HUES48 (cell line): Measurements from ENCODE around the gene ANK2.

Experiments used
- H3K27ac ChIP-seq: one replicate; pipeline ENCODE4 v1.7.0; 2013; ENCODE audit warnings: low read depth, low read length, inconsistent platforms
- H3K27me3 ChIP-seq: 2 replicates; pipeline ENCODE4 v1.6.1; 2013; ENCODE audit warnings: mild to moderate bottlenecking, low read length; ENCODE audit not compliant: control insufficient read depth, insufficient read depth
- H3K36me3 ChIP-seq: 2 replicates; pipeline ENCODE4 v1.6.1; 2013; ENCODE audit warnings: low read length; ENCODE audit not compliant: control insufficient read depth, insufficient read depth
- H3K4me1 ChIP-seq: 2 replicates; pipeline ENCODE4 v1.6.1; 2013; ENCODE audit warnings: mild to moderate bottlenecking, low read length; ENCODE audit not compliant: control insufficient read depth, insufficient read depth
- H3K4me3 ChIP-seq: 2 replicates; pipeline ENCODE4 v1.5.1; 2013; ENCODE audit warnings: mild to moderate bottlenecking, low read depth, low read length
- H3K9ac ChIP-seq: 2 replicates; pipeline ENCODE4 v1.6.1; 2013; ENCODE audit warnings: mild to moderate bottlenecking, low read depth, low read length, moderate library complexity
- H3K9me3 ChIP-seq: 2 replicates; pipeline ENCODE4 v1.6.1; 2013; ENCODE audit warnings: low read length; ENCODE audit not compliant: control insufficient read depth, insufficient read depth

ANK2 gene

DNA sequence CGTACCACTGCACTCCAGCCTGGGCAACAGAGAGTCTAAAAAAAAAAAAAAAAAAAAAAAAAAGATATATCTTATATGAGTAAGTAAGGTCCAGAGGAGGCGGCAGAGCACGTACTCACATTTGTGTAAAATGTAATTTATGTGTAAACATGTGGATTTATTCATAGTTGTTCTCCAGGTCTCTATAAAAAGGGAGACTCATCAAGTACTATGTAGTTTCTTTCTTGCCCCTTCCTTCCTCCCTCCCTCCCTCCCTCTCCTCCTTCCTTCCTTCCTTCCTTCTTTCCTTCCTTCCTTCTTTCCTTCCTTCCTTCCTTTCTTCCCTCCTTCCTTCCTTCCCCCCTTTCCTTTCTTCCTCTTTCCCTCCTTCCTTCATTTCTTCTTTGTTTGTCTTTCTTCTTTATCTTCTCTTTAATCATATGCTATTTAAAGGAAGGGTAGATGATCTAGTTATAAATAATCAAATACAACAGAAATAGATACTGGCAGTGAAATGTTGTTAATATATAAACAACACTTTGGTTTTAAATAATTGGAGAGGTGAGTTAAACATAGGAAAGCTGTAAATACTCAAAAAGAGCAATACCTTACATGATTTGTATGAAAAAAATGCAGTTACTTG is 344.8 kb downstream of the ANK2 start:
- Histone ChIP-seq H3K4me3 (no peak overlapping the region), H3K4me1 (peaks cover 8% of the 10 kb centered on the region; the same call in 1 of the 2 replicates), H3K27ac (no peak overlapping the region), H3K9ac (no peak overlapping the region), H3K27me3 (no peaks in the 10 kb centered on the region), H3K9me3 (no peaks in the 10 kb centered on the region), H3K36me3 (no peaks in the 10 kb centered on the region)

DNA sequence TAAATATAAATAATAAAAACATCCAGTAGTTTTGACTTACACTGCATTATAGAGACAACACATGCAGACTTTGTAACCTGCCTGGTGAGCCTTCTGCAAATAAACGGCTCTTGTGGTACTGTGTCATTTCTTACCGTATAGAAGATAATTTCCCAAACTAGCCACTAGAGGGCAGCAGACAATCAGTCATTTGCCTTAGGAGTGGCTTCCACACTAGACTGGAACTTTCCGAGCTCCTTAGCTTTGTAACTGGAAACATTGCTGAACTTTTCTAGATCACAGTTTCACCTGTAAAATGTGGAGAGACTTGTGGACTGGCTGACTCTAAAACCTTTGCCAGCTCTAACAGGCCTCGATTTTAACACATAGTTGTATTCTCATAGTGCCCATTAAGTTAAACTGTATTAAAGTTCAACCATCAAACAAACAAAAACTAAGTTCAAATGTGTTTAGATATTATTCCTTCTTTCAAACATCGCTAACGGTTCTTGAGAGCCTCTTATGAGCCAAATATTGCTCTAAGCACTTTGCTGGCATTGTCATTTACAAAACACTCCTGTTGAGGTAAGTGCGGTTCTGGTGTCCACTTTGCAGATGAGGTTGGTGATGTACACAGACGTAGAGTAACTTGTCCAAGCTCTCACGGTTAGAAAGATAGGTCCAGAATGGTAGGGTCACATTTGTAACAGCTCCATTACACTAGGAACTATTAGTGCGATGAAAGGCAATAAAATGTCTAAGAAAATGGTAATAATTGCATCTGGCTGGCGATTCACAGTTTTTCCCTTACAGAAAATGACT is 345.5 kb downstream of the ANK2 start:
- Histone ChIP-seq H3K27me3 (no peaks in the 10 kb centered on the region), H3K4me1 (peaks cover 8% of the 10 kb centered on the region; the same call in 1 of the 2 replicates), H3K9me3 (no peaks in the 10 kb centered on the region), H3K9ac (no peak overlapping the region), H3K36me3 (no peaks in the 10 kb centered on the region), H3K4me3 (no peak overlapping the region), H3K27ac (no peak overlapping the region)

DNA sequence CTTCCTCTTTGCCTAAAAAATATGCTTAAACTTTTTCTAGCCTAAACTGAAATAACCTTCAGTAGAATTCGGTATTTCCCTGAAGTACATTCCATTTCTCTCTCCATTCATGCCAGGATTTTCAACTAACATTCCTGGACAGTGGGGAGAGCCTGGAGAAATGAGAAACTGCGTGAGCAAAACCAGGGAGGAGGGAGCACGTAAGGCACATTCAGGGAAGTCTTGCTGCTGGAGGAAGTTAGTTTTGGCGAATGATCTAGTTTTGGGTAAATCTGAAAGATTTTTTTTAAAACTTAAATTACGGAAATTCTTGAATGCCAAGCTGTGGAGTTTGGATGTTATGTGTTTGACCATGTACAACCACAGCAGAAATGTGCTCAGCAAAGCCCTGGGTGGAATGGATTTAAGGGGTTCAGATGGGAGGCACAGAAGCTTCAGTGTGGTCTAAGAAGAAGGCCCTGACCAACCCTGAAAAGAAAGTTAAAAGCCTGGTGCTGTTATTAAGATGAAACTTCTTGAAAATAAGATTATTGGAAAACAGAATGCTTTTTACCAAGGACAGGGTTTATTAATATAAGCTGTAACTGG is 347.8 kb downstream of the ANK2 start:
- H3K4me1 ChIP-seq, result peaks cover 8% of the 10 kb centered on the region; the same call in 1 of the 2 replicates
- H3K27ac ChIP-seq, result no peak overlapping the region
- no peak overlapping the region for H3K4me3 ChIP-seq
- H3K9me3 ChIP-seq, result no peaks in the 10 kb centered on the region
- H3K36me3 ChIP-seq, result no peaks in the 10 kb centered on the region
- no peaks in the 10 kb centered on the region for H3K27me3 ChIP-seq
- no peak overlapping the region for H3K9ac ChIP-seq

DNA sequence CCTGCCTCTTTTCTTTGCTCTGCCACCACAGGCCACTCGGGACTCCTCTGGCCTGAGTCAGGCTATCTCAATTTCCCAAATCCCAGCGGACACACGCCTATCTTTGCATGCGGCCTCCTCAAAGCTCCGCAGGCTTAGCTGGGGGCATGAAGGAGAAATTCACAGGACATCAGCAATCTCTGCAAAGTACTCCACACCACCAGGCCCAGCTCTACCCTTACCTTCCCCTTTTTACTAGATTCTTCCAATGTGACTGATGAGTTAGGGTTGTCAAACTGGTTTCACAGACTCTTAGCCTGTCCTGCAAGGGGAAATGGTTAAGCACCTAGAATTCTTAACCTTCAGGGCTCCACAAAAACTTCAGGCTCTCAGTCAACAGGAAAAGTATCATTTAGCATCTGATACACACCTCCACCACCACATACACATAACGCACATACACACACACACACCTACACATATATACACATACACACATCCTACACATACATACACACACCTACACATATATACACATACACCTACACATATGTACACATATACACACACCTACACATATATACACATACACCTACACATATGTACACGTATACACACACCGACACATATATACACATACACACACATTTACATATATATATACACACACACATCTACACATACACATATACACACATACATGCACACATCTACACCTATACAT is 349.1 kb downstream of the ANK2 start:
- Histone ChIP-seq H3K4me3 (no peak overlapping the region), H3K27me3 (no peaks in the 10 kb centered on the region), H3K9me3 (no peaks in the 10 kb centered on the region), H3K27ac (no peak overlapping the region), H3K36me3 (no peaks in the 10 kb centered on the region), H3K4me1 (no peaks in the 10 kb centered on the region), H3K9ac (no peak overlapping the region)

DNA sequence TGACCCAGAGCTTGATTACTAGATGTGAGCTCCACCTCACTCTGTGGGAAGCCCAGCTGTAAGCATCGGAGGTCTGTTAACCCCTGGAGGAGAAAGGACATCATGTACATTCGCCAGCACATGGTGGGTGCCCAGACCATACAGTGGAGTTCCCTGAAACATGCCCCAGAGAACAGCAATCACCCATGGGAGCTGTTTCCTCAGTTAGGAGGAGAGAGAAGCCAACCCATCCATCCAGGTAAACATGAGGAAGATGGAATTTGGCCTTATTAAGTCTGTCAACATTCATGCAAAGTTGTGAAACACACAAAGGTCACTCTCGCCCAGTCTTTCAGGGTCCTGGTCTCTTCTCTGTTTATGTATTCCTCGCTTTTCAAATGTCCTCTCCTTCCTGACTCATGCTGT is 354.7 kb downstream of the ANK2 start:
- H3K27ac ChIP-seq, result no peak overlapping the region
- H3K4me1 ChIP-seq, result no peaks in the 10 kb centered on the region
- no peaks in the 10 kb centered on the region for H3K27me3 ChIP-seq
- H3K36me3 ChIP-seq, result no peaks in the 10 kb centered on the region
- no peak overlapping the region for H3K4me3 ChIP-seq
- H3K9ac ChIP-seq, result no peak overlapping the region
- H3K9me3 ChIP-seq, result no peaks in the 10 kb centered on the region

DNA sequence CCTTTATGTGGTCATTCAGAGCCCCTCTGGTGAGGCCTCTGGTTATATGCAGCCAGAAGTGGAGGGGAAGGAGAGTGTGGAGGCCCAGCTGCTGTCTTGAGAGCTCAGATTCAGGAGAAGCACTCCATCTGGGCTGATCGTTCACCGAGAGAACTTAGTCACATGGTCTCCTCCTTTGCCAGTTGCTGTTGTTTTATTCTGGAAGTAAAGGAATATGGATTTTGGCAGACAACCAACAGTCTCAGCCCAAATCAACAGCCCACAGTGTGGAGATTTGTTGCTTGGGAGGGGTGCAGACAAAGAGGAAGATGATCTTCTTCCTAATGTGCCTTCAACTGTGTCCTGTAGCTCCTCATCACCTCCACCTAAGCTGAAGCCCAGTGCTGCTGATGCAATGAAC is 355.4 kb downstream of the ANK2 start:
- Histone ChIP-seq H3K27ac (no peak overlapping the region), H3K27me3 (no peaks in the 10 kb centered on the region), H3K4me1 (no peaks in the 10 kb centered on the region), H3K9ac (no peak overlapping the region), H3K9me3 (no peaks in the 10 kb centered on the region), H3K4me3 (no peak overlapping the region), H3K36me3 (no peaks in the 10 kb centered on the region)

DNA sequence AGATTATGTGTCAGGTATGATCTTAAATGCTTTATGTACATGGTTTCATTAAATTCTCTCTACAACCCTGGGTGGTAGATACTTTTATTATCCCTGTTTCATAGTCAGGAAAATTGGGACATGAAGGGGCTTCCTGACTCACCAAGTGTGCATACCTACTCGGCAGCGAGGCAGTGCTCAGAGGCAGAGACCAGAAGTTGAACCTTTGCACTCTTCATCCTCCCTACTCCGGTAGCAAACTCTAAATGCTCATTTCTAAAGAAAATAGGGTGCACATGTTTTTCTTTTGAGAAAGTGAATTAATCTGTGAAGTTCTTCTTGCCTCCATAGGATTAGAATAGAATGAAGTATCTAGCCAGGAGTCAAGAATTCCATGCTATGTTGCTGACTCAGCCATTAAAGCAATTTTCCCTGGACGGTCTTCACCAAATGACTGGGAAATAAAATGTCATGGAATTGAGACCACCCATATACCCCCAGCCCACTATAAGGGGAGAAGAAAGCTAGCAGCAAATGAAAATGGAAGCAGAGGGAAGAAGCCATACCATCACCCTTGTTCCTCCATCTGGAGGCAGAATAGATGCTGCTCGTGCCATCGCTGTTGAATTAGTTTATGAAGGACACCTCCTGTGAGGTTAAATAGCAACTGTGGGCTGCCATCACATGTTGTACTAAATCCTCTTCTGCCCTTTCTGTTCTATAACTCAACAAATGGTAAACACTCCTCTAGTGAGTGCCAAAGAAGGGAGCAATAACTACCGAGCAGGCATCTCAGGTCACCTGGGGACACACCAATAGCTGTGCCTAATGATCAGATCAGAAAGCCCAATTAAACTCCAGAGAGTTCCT is 356.6 kb downstream of the ANK2 start:
- no peak overlapping the region for H3K27ac ChIP-seq
- no peaks in the 10 kb centered on the region for H3K27me3 ChIP-seq
- no peaks in the 10 kb centered on the region for H3K9me3 ChIP-seq
- H3K4me1 ChIP-seq, result no peaks in the 10 kb centered on the region
- no peak overlapping the region for H3K4me3 ChIP-seq
- no peaks in the 10 kb centered on the region for H3K36me3 ChIP-seq
- H3K9ac ChIP-seq, result no peak overlapping the region

DNA sequence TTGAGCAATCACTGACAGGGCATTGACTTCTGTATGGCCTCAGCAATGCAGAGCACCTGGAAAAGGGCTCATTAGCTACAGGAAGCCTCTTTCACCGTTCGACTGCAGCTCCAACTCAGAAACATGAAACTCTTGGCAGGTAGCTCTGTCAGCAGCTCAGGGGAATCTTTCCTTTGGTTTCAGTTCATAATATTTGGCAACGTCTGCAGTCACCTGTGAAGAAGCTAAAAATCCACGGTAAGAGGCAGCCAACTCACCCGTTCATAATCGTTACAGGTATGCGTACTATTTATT is 357.2 kb downstream of the ANK2 start:
- H3K36me3 ChIP-seq, result no peaks in the 10 kb centered on the region
- H3K4me3 ChIP-seq, result no peak overlapping the region
- H3K9me3 ChIP-seq, result no peaks in the 10 kb centered on the region
- H3K4me1 ChIP-seq, result no peaks in the 10 kb centered on the region
- H3K27me3 ChIP-seq, result no peaks in the 10 kb centered on the region
- H3K9ac ChIP-seq, result no peak overlapping the region
- H3K27ac ChIP-seq, result no peak overlapping the region

DNA sequence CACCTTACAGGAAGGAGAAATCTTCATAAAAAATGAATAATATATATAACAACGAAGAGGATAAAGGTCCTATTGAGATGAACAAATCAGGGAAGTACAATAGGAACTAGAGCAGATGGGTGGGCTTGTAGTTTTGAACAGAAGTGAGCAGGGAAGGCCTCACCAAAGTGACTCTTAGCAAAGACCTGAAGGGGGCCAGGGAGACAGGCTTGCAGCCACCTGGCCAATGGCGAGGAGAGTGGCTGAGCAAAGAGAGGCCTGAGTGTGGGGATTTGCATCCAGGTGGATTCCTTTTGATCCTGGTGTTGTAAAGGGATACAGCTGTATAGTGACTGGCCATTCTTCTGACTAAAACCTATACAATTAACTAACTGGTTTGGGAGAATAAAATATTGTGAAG is 358.0 kb downstream of the ANK2 start:
- Histone ChIP-seq H3K27me3 (no peaks in the 10 kb centered on the region), H3K9ac (no peak overlapping the region), H3K4me3 (no peak overlapping the region), H3K27ac (no peak overlapping the region), H3K9me3 (no peaks in the 10 kb centered on the region), H3K36me3 (no peaks in the 10 kb centered on the region), H3K4me1 (no peaks in the 10 kb centered on the region)

DNA sequence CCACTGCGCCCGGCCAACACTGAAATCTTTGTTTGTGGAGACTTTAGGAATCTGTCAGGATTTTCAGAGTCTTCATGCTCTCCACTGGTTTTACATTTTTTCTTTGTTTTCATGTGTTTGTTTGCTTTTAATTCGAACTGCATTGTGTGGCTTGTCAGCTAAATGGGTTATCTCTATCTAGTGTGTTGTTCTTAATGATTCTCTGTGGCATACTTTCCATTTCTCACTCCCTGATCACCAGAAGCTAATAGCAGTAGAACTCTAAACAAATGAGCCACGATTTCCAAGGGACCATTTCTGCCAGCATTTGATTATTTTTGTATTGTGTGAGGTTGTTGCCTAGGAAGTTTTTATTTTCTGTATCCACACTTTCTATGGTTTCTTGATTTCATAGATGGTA is 359.7 kb downstream of the ANK2 start:
- no peaks in the 10 kb centered on the region for H3K4me1 ChIP-seq
- no peak overlapping the region for H3K4me3 ChIP-seq
- H3K9me3 ChIP-seq, result no peaks in the 10 kb centered on the region

More for the DNA sequence above, 359.7 kb downstream of the ANK2 start:
- no peak overlapping the region for H3K9ac ChIP-seq
- no peaks in the 10 kb centered on the region for H3K27me3 ChIP-seq
- H3K36me3 ChIP-seq, result no peaks in the 10 kb centered on the region
- H3K27ac ChIP-seq, result no peak overlapping the region
